H1 (cell line): ENCODE measurements around the gene USP38. TPM values are rescaled to one million over a fixed set of nuclear protein-coding genes. Genes with fewer than 3 reads are reported as not detected.

Experiments used
- CTCF ChIA-PET: fragments of 300-600 bp; sonication (Branson Sonifier 250); formaldehyde crosslinking; loops from one replicate; lab custom pipeline; 2021; ENCODE audit not compliant: partially characterized antibody; lab: Charles Lee
- POLR2A ChIA-PET: fragments of 300-600 bp; sonication (Branson Sonifier 250); formaldehyde crosslinking; loops from one replicate; lab custom pipeline; 2021; ENCODE audit warnings: inconsistent platforms; ENCODE audit not compliant: partially characterized antibody; lab: Charles Lee
- DNase-seq, 2 experiments: peaks; one replicate each; pipeline versions ENCODE4 v3.0.0 to v3.0.0-alpha.2; 2010 to 2022; ENCODE audit warnings: low spot score in 2 of 2, low read depth in 1 of 2, mixed read lengths in 1 of 2
- FAIRE-seq: peaks from 2 replicates; lab custom pipeline; 2011; peaks lifted over from hg19 to GRCh38; lab: Jason Lieb, UNC
- H2AFZ ChIP-seq: 2 replicates; pipeline ENCODE4 v1.8.1; 2012; ENCODE audit warnings: low read length, inconsistent platforms
- H2AK5ac ChIP-seq: 2 replicates; pipeline ENCODE4 v1.6.1; 2013; ENCODE audit warnings: low read depth, low read length
- H2BK120ac ChIP-seq: replicated peaks from 2 replicates; pipeline ENCODE3; 2013; ENCODE audit warnings: low read depth, low read length, inconsistent platforms
- H2BK12ac ChIP-seq: 2 replicates; pipeline ENCODE4 v1.6.1; 2013; ENCODE audit warnings: low read depth, low read length
- H2BK15ac ChIP-seq: 2 replicates; pipeline ENCODE4 v1.6.1; 2013; ENCODE audit warnings: low read length
- H2BK20ac ChIP-seq: 2 replicates; pipeline ENCODE4 v1.6.1; 2013; ENCODE audit warnings: low read length
- H2BK5ac ChIP-seq: 2 replicates; pipeline ENCODE4 v1.6.1; 2013; ENCODE audit warnings: low read depth, low read length
- H3K14ac ChIP-seq: 2 replicates; pipeline ENCODE4 v1.6.1; 2013; ENCODE audit warnings: inconsistent platforms; ENCODE audit not compliant: insufficient read length
- H3K18ac ChIP-seq: 2 replicates; pipeline ENCODE4 v1.6.1; 2013; ENCODE audit warnings: low read length; ENCODE audit errors: extremely low read depth
- H3K23ac ChIP-seq: 2 replicates; pipeline ENCODE4 v1.6.1; 2013; ENCODE audit warnings: inconsistent platforms; ENCODE audit not compliant: insufficient read length
- H3K23me2 ChIP-seq: 2 replicates; pipeline ENCODE4 v1.6.1; 2013; ENCODE audit warnings: low read depth, low read length
- H3K27ac ChIP-seq: 2 replicates; pipeline ENCODE4 v1.6.1; 2011; ENCODE audit warnings: low read depth, low read length, inconsistent platforms
- H3K27me3 ChIP-seq, 4 experiments: replicated peaks in 1 of 4; 1 replicate in 1 of 4; 2 replicates in 3 of 4; pipeline versions ENCODE4 v1.6.1 to v1.8.1; 2011 to 2013; ENCODE audit warnings: low read length in 3 of 4, mild to moderate bottlenecking in 3 of 4, inconsistent platforms in 2 of 4, mixed read lengths in 2 of 4, moderate library complexity in 1 of 4; ENCODE audit not compliant: control insufficient read depth in 3 of 4, insufficient read depth in 3 of 4; ENCODE audit errors: extremely low read depth in 1 of 4
- H3K36me3 ChIP-seq, 4 experiments: 2 replicates each; pipeline versions ENCODE4 v1.6.1 to v1.8.1; 2011 to 2013; ENCODE audit warnings: mild to moderate bottlenecking in 4 of 4, low read length in 3 of 4, moderate library complexity in 2 of 4, control low read depth in 1 of 4, inconsistent platforms in 1 of 4; ENCODE audit not compliant: insufficient read depth in 4 of 4, control insufficient read depth in 2 of 4
- H3K4ac ChIP-seq: replicated peaks from 2 replicates; pipeline ENCODE3; 2013; ENCODE audit warnings: low read length, low read depth, mixed read lengths, inconsistent platforms; ENCODE audit not compliant: insufficient read length
- H3K4me1 ChIP-seq, 4 experiments: replicated peaks in 1 of 4; 1 replicate in 1 of 4; 2 replicates in 3 of 4; pipeline versions ENCODE4 v1.6.1 to v1.8.1; 2011 to 2013; ENCODE audit warnings: low read length in 3 of 4, inconsistent platforms in 2 of 4, mixed read lengths in 1 of 4; ENCODE audit not compliant: insufficient read depth in 4 of 4, control insufficient read depth in 3 of 4
- H3K4me2 ChIP-seq, 2 experiments: 2 replicates each; pipeline versions ENCODE4 v1.6.1 to v1.8.1; 2011 to 2013; ENCODE audit warnings: low read depth in 2 of 2, low read length in 2 of 2, control low read depth in 1 of 2, inconsistent platforms in 1 of 2, mild to moderate bottlenecking in 1 of 2; ENCODE audit not compliant: insufficient read depth in 1 of 2
- H3K4me3 ChIP-seq, 4 experiments: fragments of 200-600, 300-600 bp in 1 of 4; sonication (generic), shearing (Covaris generic), sonication (Bioruptor Twin) in 1 of 4; 2 replicates each; pipeline versions ENCODE4 v1.5.1 to v1.8.1; 2011 to 2016; ENCODE audit warnings: low read length in 4 of 4, low read depth in 3 of 4, control low read depth in 2 of 4, inconsistent platforms in 2 of 4, mild to moderate bottlenecking in 2 of 4, mixed read lengths in 1 of 4, moderate library complexity in 1 of 4; ENCODE audit not compliant: insufficient read depth in 2 of 4; ENCODE audit errors: extremely low read depth in 1 of 4
- H3K56ac ChIP-seq: replicated peaks from 2 replicates; pipeline ENCODE3; 2013; ENCODE audit warnings: low read depth, mild to moderate bottlenecking, mixed read lengths, low read length, inconsistent platforms; ENCODE audit not compliant: insufficient read length
- H3K79me1 ChIP-seq: 2 replicates; pipeline ENCODE4 v1.6.1; 2013; ENCODE audit warnings: low read depth, low read length, control low read depth
- H3K79me2 ChIP-seq, 2 experiments: 2 replicates each; pipeline versions ENCODE4 v1.6.1 to v1.8.1; 2012 to 2013; ENCODE audit warnings: low read length in 2 of 2, mild to moderate bottlenecking in 2 of 2, inconsistent platforms in 1 of 2; ENCODE audit not compliant: insufficient read depth in 2 of 2, control insufficient read depth in 1 of 2
- H3K9ac ChIP-seq, 4 experiments: replicated peaks in 1 of 4; 1 replicate in 1 of 4; 2 replicates in 3 of 4; pipeline versions ENCODE4 v1.6.1 to v1.8.1; 2011 to 2013; ENCODE audit warnings: low read depth in 3 of 4, low read length in 3 of 4, control low read depth in 2 of 4, mild to moderate bottlenecking in 2 of 4, moderate library complexity in 2 of 4, inconsistent platforms in 1 of 4; ENCODE audit errors: extremely low read depth in 1 of 4
- H3K9me3 ChIP-seq, 2 experiments: 2 replicates each; pipeline versions ENCODE4 v1.6.1 to v1.8.1; 2012 to 2013; ENCODE audit warnings: mild to moderate bottlenecking in 2 of 2, moderate library complexity in 2 of 2, control low read depth in 1 of 2, inconsistent platforms in 1 of 2, low read depth in 1 of 2, low read length in 1 of 2, mixed read lengths in 1 of 2; ENCODE audit not compliant: insufficient read depth in 2 of 2
- H4K20me1 ChIP-seq, 2 experiments: replicated peaks in 1 of 2; 2 replicates each; pipeline versions ENCODE3 to v1.8.1; 2011 to 2013; ENCODE audit warnings: inconsistent platforms in 2 of 2, low read length in 2 of 2, mild to moderate bottlenecking in 1 of 2; ENCODE audit not compliant: insufficient read depth in 2 of 2, control insufficient read depth in 1 of 2
- H4K5ac ChIP-seq: 2 replicates; pipeline ENCODE4 v1.6.1; 2013; ENCODE audit warnings: low read length, low read depth, mixed read lengths, inconsistent platforms; ENCODE audit not compliant: insufficient read length
- H4K8ac ChIP-seq: 2 replicates; pipeline ENCODE4 v1.8.0; 2013; ENCODE audit warnings: mild to moderate bottlenecking, moderate library complexity, low read length, inconsistent platforms; ENCODE audit not compliant: insufficient read depth; ENCODE audit errors: extremely low read depth
- H4K91ac ChIP-seq: replicated peaks from 2 replicates; pipeline ENCODE3; 2013; ENCODE audit warnings: low read length, mixed read lengths, inconsistent platforms; ENCODE audit not compliant: insufficient read length
- CEBPB ChIP-seq: IDR thresholded peaks from 2 replicates; pipeline ENCODE4 v1.6.1; 2012; ENCODE audit warnings: low read depth, low read length
- EGR1 ChIP-seq: IDR thresholded peaks from 2 replicates; pipeline ENCODE4 v1.6.1; 2011; ENCODE audit warnings: low read depth, low read length, borderline replicate concordance
- JUN ChIP-seq: IDR thresholded peaks from 2 replicates; pipeline ENCODE4 v1.6.1; 2011; ENCODE audit warnings: low read depth, mild to moderate bottlenecking, improper control_type of control experiment, low read length
- KDM5A ChIP-seq: fragments of 200-600 bp; IDR thresholded peaks from 2 replicates; pipeline ENCODE4 v1.7.1; 2012; ENCODE audit warnings: mild to moderate bottlenecking, low read length, inconsistent platforms, mixed read lengths
- MAFK ChIP-seq: IDR thresholded peaks from 2 replicates; pipeline ENCODE4 v1.6.1; 2012; ENCODE audit warnings: low read depth, mild to moderate bottlenecking, improper control_type of control experiment, low read length
- NRF1 ChIP-seq: IDR thresholded peaks from 2 replicates; pipeline ENCODE4 v1.6.1; 2011; ENCODE audit warnings: mild to moderate bottlenecking, low read depth, low read length, improper control_type of control experiment
- RNF2 ChIP-seq: fragments of 200-900, 300-1000 bp; sonication (generic); IDR thresholded peaks from 2 replicates; pipeline ENCODE4 v1.7.1; 2016; ENCODE audit warnings: borderline replicate concordance, low read depth, mild to moderate bottlenecking, antibody characterized with exemption, low read length; ENCODE audit not compliant: poor library complexity, severe bottlenecking; ENCODE audit errors: missing control alignments
- RXRA ChIP-seq: IDR thresholded peaks from 2 replicates; pipeline ENCODE4 v1.6.1; 2011; ENCODE audit warnings: low read depth, mild to moderate bottlenecking, low read length, moderate library complexity; ENCODE audit not compliant: insufficient read depth
- SAP30 ChIP-seq: fragments of 300-600 bp; sonication (generic); IDR thresholded peaks from 2 replicates; pipeline ENCODE4 v1.7.1; 2012; ENCODE audit warnings: low read length, moderate library complexity, mild to moderate bottlenecking, inconsistent platforms; ENCODE audit not compliant: insufficient read depth, insufficient replicate concordance
- TAF7 ChIP-seq: optimal IDR thresholded peaks from 2 replicates; pipeline ENCODE3; 2011; ENCODE audit warnings: low read depth, mild to moderate bottlenecking, inconsistent platforms, low read length, moderate library complexity, borderline replicate concordance
- TEAD4 ChIP-seq: IDR thresholded peaks from 2 replicates; pipeline ENCODE4 v1.6.1; 2012; ENCODE audit warnings: low read depth, low read length, inconsistent platforms, mixed read lengths
- WGBS, 2 experiments: shearing (Covaris generic) in 1 of 2; methylation state at CpG; one replicate each; pipeline versions ENCODE4 v1.1.6 to v1.1.7; 2013 to 2015; ENCODE audit warnings: low lambda C conversion rate in 2 of 2, mixed read lengths in 2 of 2, inconsistent platforms in 1 of 2, low coverage in 1 of 2, missing lambda C conversion rate in 1 of 2; ENCODE audit not compliant: insufficient replicate concordance in 2 of 2, insufficient coverage in 1 of 2, insufficient read length in 1 of 2; ENCODE audit errors: extremely low coverage in 1 of 2, missing lambda C conversion rate in 1 of 2; 5-methylcytosine and 5-hydroxymethylcytosine counted together
- polyA plus RNA-seq, 7 experiments: library from polyadenylated mRNA; depleted of rRNA in 3 of 7; stranded (reverse) in 5 of 7; unstranded in 2 of 7; fragments of >200 nt in 5 of 7; fragments of 200-250 nt in 2 of 7; gene quantifications; 1 replicate in 5 of 7; 2 replicates in 1 of 7; 4 replicates in 1 of 7; pipeline versions ENCODE4 v1.2.1 to v1.2.3, GENCODE V29; 2011 to 2013; ENCODE audit warnings: missing spikeins in 2 of 7, mixed read lengths in 2 of 7
- total RNA-seq: library from RNA; stranded (reverse); fragmentation: NEBNext Ultra II Directional; extraction: Animal tissue kit (Norgen Biotek cat#: 25700); gene quantifications from 2 replicates; pipeline ENCODE4 v1.2.1, GENCODE V29; 2021
- TF ChIP-seq, protein P1 (sequence below), 3 experiments: IDR thresholded peaks; 1 replicate in 2 of 3; 2 replicates in 1 of 3; pipeline versions ENCODE4 v1.5.1 to v1.6.1; 2011; ENCODE audit warnings: low read length in 3 of 3, mild to moderate bottlenecking in 3 of 3, inconsistent platforms in 2 of 3, low read depth in 1 of 3, moderate library complexity in 1 of 3; ENCODE audit not compliant: insufficient read depth in 1 of 3; ENCODE audit errors: control extremely low read depth in 1 of 3

The USP38 gene
- total and polyA plus RNA-seq, 2 of the 8 experiments (the other 6 are each of a cell fraction or from before 2014, with no cell fraction given), result 3.2 to 10.5 TPM

DNA sequence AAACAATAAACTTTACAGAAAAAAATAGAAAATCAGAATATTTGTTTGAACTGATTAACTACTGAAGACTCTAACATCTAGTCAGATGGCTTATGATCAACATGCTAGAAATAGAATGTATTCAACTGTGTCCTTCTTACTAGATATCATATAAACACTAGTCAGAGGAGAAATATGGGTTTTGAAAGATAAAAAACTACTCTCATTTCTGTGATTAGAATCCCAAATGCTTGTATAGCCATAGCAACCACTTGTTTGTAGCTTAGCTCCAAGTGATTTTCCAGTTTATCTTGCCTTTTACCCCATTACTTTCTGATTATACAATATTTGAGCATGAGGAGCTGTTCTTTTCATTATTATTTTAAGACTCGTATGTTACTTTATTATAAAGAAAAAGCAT is 31.2 kb downstream of the USP38 start:
- H3K23me2 ChIP-seq, result no peaks in the 10 kb centered on the region
- H3K79me2 ChIP-seq, result no peaks in the 10 kb centered on the region
- DNase-seq, result no peak
- no peaks in the 10 kb centered on the region for H3K27me3 ChIP-seq
- no peak overlapping the region for H4K5ac ChIP-seq
- no peak overlapping the region for H2BK5ac ChIP-seq
- H3K23ac ChIP-seq, result no peak overlapping the region
- no peak overlapping the region for H2BK20ac ChIP-seq
- H2BK15ac ChIP-seq, result no peak overlapping the region
- H2AK5ac ChIP-seq, result no peak overlapping the region
- WGBS, 2 experiments, result 93% methylated on average over 1 of the region's 1 CpG; no CpG with 5 or more reads in 1 of the 2 experiments
- H4K20me1 ChIP-seq, result no peaks in the 10 kb centered on the region
- no peak overlapping the region for H3K4ac ChIP-seq
- peaks cover 0 to 32% (median 8%) of the 10 kb centered on the region in 4 experiments for H3K36me3 ChIP-seq
- no peak overlapping the region for H4K91ac ChIP-seq
- no peaks in the 10 kb centered on the region for H3K79me1 ChIP-seq
- no peak overlapping the region for H3K14ac ChIP-seq
- H3K27ac ChIP-seq, result no peak overlapping the region
- H3K4me2 ChIP-seq, result no peak overlapping the region
- no peak overlapping the region for H3K4me3 ChIP-seq
- no peak overlapping the region for H3K9ac ChIP-seq
- no peak overlapping the region for H2BK120ac ChIP-seq
- H4K8ac ChIP-seq, result no peak overlapping the region
- H3K18ac ChIP-seq, result no peak overlapping the region
- H2AFZ ChIP-seq, result no peak overlapping the region
- no peaks in the 10 kb centered on the region for H3K4me1 ChIP-seq
- no peak overlapping the region for H2BK12ac ChIP-seq
- no peaks in the 10 kb centered on the region for H3K9me3 ChIP-seq
- POLR2A ChIA-PET, result no interaction called here
- H3K56ac ChIP-seq, result no peak overlapping the region
- CTCF ChIA-PET, result interaction anchor here (1.6 kb wide), 1 partner anchor 230 kb away, joined by 3 read pairs; no protein-coding TSS in a partner anchor
- FAIRE-seq, result no peak
- no peak for TF ChIP-seq SAP30
- TF ChIP-seq RXRA, result no peak
- TF ChIP-seq, protein P1, sequence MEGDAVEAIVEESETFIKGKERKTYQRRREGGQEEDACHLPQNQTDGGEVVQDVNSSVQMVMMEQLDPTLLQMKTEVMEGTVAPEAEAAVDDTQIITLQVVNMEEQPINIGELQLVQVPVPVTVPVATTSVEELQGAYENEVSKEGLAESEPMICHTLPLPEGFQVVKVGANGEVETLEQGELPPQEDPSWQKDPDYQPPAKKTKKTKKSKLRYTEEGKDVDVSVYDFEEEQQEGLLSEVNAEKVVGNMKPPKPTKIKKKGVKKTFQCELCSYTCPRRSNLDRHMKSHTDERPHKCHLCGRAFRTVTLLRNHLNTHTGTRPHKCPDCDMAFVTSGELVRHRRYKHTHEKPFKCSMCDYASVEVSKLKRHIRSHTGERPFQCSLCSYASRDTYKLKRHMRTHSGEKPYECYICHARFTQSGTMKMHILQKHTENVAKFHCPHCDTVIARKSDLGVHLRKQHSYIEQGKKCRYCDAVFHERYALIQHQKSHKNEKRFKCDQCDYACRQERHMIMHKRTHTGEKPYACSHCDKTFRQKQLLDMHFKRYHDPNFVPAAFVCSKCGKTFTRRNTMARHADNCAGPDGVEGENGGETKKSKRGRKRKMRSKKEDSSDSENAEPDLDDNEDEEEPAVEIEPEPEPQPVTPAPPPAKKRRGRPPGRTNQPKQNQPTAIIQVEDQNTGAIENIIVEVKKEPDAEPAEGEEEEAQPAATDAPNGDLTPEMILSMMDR (IDR thresholded peaks at IDR 0.05; ENCODE audit: control extremely low read depth in 1 of 3, insufficient read depth in 1 of 3, low read depth in 1 of 3, low read length in 3 of 3), result no peak
- TF ChIP-seq JUN, result no peak
- no peak for TF ChIP-seq RNF2
- TF ChIP-seq MAFK, result no peak
- no peak for TF ChIP-seq TAF7
- TF ChIP-seq EGR1, result no peak
- no peak for TF ChIP-seq KDM5A
- no peak for TF ChIP-seq CEBPB
- no peak for TF ChIP-seq TEAD4
- no peak for TF ChIP-seq NRF1
